GM18870 (cell line): ENCODE data around the gene COL18A1.

Source experiments
- ATAC-seq: cut with Tn5 transposase; IDR thresholded peaks from one replicate; pipeline ENCODE4 v1.9.1; 2021; ENCODE audit warnings: moderate library complexity; ENCODE audit not compliant: unreplicated experiment

The COL18A1 gene

DNA sequence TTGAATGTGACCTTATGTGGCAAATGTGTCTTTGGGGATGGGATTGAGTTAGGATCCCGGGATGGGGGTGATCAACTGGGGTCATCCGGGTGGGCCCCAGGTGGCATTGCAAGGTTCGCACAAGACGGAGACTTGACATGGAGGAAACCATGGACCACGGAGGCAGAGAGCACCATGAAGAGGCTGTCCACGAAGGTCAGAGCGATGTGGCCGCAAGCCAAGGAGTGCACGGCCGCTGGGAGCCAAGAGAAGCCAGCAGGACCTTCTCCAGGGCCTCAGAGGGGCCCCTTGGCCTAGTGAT is 22.3 kb upstream of the COL18A1 start:
- no peak for ATAC-seq

DNA sequence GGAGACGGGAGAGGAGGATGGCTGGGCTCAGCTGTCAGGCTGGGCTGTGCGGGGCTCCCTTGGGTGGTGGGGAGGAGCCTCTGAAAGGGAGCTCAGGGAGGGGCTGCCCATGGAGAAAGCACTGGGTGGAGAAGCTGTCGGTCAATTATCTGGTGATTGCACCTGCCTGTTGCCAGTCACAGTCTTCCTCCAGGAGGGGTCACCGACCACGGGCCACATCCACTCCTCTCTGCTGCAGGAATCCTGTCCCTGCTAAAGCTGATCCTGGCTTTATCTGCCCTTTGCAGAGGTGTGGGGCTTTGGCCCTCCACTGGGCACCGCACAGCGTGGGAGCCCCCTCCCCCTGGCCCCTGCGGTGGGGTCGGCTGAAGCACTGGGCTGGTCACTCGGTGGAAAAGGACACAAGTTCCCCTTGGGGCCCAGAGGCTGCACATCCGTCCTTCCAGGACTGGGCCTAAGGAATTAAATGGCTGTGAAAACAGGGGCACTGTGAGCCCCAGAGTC is 21.8 kb upstream of the COL18A1 start:
- ATAC-seq = no peak

DNA sequence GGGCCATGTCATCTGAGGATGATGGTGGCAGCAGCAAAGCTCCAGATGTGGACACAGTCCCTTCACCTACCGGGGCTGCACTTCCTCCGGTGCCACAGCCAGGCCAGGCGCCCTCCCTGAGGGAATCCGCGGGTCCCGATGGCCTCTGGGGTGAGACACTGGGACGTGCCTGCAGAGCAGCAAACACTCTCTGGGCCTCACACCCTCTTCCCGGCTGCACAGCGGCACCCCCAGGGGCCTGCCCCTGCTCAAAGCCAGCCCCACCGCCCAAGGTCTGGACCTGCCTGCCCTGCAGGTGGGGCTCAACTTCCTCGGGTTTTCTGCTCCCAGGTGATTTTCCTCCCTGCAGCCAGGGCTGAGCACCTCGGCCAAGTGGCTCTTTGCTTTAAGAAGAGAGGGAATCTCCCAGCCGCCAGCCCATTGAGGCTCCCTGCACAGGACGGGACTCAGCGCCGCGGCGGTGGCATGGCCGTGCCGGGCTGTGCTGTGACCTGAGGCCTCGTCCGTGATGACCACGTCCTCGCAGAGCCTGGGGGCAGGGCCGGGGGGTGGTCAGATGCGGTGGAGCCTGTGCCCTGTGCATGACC is 21.3 kb upstream of the COL18A1 start:
- ATAC-seq = no peak

DNA sequence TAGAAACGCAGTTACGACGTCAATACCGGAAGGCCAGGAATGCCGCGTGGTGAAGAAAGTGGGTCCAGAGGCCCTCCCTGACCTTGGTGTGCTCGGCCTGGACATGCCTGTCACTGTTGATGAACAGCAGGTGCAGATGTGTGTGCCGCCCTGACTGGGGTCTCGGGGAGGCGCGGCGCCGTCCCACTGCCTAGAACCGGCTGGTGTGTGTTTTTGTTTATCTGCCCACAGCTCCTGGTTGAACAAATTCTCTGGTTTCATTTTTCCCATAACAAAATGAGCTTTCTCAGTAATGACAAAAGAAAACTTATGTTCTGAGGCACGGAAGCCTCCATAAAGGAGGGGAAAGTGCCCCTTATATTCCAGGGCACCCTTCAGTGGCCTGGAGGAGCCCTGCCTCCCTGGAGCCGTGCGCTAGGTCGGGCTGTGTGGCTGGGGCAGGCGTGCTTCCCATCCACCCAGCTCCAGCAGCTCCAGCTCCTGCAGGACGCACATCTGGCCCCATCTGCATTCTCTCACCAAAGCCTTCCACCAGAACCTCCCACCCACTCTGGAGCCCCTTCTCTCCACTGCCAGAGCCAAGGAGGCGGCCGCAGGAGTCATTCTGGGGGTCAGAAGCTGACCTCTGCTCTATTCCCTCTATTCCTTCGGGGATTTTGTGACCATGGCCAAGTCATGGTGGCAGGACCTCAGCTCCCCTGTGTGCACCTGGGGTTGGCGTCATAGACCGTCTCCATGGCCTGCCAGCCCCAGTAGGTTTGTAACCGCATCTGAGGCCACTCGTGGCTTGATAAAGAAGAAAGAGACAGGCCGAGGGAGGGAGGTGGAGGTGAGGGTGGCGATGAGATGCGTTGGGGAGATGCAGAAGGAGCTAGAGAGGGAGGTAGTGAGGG is 20.1 kb upstream of the COL18A1 start:
- ATAC-seq = no peak

DNA sequence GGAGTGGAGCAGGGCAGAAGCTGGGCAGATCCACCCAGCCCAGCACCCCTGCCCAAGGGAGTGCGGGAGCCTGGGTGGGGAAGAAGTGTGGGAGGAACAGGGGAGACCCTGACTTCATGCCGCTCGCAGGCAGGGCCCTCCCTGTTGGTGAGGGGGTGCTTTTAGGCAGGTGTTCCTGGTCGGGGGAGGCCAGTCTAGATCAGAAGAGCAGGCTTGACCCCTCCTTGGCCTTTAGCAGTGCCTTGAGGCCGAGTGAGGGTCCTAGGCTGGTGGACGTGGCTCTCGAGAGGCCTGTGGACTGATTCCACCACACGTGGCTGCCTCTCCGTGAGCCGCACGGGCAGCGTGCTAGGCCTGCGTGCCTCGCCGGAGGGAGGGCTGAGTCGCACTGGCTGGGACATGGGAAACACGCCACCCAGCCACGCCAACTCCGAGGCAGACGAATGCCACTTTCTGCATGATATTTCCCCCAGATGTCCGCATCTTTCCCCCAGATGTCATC is 19.4 kb upstream of the COL18A1 start:
- no peak for ATAC-seq

DNA sequence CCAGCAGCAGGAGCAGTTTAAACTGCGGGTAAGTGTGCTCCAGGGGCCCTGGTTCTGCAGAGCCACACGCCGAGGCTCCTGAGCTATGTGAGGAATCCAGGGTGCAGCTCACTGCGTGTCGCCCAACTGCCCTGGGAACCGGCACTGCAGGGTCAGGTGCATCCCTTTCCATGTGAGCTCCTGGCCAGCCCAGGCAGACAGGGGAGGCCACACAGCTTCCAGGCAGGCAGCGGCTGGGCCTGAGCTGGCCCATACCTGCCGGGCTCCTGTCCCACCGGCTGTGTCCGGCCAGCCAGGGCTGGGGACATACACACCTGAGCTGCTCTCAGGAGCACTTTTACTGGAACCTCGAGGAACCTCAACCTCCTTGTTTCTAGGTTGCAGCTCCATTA is 18.6 kb upstream of the COL18A1 start:
- ATAC-seq = no peak

DNA sequence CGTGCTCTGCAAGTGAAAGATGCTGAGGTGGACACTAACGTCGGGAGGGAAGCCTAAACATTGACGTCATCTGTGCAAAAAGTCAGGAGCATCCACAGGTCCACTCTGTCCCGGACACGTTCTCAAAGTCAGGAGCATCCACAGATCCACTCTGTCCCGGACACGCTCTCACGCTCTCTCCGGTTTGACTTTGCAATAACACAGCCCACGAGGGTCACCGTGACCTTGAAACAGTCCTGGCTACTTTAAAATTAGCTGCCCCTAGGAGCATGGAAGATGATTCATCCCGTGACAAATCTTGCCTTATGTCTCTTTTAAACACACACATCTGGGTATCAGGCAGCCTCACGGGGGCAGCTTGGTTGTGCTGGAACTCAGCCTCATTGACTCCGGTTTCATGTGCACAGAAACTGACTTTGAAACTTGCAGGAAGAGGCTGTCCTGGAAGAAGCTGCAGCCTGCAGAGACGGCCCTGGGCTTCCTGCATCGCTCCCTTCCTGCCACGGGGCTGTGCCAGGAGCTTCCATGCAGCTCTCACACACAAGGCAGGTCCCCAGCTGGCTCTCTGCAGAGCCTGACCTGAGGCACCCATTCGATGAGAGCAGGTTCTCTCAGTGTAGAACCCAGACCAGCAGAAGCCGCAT is 18.1 kb upstream of the COL18A1 start:
- ATAC-seq = no peak

DNA sequence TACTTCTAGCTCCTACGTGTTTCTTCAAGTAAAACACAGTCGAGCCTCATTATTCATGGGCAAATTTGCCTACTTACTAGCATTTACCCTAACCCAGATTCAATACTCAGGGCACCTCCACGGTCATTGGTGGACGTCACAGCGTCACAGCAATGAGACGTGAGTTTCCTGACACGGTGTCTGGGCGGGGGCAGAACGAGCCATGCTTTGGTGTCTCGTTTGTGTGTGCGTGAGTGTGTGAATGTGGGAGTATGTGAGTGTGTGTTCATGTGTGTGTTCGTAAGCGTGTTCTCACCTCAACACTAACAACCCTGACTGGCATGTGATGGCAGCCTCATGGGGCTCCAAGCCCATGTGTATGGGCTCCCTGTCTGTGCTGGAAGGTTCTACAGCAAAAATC is 17.5 kb upstream of the COL18A1 start:
- ATAC-seq = no peak

DNA sequence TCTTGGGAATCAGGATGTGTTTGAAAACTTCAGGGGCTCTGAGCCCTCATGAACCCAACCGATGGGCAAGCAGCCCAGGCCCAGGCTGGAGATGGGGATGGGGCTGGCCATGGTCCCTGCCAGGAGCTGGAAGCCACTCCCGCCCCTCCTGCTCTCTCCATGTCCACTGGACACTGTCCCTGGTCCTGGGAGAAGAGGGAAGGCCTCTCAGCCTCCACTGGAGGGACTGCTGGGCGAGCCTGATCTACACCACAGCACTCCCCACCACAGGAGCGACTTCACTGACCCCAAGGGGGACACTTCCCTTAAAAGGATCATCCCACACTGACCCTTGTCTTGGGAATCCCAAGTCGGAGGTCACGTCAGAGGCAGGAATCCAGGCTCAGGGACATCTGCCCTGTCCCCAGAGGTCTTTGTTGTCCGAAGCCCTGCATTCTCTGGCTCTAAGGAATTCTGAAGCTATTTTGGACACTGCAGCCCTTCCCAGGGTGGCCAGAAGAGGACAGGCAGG is 16.9 kb upstream of the COL18A1 start:
- no peak for ATAC-seq

DNA sequence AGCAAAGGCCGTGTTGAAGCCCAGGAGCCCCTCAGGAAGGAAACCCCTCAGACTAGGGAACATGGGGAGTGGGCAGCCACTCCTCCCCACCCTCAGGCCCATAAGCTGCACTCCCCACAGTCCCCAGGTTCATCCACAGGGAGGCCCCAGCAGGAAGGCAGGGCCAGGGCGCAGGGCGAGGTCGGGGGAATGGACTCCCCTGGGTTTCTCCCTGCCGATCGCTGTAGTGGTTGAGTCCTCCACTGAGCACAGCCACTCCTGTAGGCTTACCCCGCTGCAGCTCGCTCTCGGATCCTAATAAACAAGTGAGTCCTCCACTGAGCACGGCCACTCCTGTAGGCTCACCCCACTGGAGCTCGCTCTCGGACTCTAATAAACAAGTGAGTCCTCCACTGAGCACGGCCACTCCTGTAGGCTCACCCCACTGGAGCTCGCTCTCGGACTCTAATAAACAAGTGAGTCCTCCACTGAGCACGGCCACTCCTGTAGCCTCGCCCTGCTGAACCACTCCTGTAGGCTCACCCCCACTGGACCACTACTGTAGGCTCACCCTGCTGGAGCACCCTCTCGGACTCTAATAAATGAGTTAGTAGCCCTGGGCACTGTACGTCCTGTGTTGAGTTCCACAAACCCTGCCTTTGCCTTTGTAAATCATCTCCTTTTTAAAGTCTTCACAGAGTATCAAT is 16.2 kb upstream of the COL18A1 start:
- no peak for ATAC-seq

DNA sequence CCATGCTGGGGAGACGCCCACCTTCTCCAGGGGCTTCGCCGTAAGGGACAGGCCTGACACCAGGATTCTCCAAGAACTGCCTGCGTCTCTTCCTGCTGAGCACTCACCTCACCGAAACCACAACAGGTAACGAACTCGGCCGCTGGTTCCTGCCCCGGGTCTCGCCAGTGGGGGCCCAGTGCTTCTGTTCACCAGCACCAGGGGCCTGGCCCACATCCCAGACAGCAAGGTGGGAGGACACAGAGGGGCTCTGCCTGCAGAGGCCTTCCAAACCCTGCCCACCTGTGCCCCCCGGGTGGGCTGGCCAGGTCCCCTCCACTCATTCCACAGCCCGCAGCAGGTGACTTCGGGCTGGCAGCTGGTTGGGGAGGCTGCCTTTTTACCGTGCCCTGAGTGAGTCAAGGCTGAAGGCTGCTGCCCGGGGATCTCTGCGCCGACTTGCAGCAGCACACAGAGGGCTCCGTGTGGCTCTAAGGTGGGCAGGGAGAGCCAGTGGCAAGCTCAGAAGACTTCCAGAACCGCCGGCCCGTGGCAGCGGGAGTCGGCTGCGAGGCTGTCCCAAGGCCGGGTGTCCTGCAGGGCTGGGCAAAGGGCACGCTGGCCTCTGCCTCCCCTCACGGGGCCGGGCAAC is 14.7 kb upstream of the COL18A1 start:
- no peak for ATAC-seq

DNA sequence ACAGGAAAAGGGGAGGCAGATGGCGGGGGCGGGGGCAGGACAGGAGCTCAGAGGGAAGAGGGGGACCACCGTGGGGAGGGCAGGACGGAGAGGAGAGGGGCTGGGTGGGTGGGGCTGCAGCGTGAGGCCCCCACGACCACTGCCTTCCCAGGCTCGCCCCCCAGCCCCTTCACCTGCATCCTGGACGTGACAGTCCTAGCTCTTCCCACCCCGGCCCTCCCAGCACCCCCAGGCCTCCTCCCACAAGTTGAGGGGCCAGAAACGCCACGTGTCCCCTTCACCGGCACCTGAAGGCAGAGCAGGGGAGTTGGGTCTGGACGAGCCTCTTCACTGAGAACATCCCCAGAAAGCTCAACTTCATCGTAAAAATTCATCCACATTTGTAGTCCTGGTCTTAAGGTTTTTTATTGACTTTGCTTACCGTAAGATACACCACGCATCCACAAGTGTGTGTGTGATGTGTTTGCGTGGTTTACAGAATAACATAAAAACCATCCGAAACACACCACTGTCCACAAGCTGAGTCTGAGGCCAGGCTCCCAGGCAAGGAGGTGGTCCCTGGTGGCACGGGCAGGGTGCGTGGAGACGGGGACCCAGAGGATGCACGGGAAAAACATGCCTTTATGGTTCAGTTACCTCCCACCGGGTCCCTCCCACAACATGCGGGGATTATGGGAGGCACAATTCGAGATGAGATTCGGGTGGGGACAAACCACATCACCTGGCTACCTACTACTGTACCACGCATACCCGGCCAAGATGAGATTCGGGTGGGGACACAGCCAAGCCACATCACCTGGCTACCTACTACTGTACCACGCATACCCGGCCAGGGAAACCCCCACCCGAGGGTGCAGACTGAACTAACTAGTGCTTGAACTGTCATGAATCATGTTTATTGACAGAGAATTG is 13.9 kb upstream of the COL18A1 start:
- no peak for ATAC-seq

DNA sequence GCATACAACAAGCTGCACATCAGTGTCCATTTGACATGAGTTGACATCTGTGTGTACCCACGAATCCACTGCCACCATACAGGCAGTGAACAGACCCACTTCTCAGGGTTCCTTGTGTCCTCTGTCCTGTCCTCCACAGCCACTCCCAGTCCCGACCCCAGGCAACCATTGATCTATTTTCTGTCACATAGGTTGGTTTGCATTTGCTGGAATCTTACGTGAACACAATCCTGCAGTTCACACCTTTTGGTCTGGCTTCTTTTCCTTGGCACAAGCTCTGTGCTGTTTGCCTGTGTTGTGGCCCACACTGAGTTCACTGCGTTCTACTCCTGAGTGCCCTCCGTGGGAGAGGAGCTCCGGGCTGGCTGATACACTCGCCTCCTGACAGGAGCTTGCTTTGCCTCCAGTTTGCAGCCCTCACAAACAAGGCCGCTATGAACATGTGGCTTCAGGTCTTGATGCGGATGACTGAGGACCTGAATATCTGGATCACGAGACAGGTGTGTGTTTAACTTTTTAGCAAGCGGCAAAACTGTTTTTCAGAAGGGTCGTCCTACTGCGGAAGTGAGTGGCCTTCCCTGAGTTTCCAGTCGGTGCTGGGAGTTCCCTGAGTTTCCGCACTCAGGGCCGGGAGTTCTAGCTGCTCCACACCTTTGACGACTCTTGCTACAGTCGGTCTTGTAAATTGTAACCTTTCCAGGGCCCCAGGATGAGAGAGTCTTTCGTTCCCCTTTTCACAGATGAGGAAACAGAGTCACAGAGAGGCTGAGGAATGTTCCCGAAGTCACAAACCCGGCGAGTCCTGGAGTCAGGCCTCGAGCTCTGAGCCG is 13.0 kb upstream of the COL18A1 start:
- no peak for ATAC-seq

DNA sequence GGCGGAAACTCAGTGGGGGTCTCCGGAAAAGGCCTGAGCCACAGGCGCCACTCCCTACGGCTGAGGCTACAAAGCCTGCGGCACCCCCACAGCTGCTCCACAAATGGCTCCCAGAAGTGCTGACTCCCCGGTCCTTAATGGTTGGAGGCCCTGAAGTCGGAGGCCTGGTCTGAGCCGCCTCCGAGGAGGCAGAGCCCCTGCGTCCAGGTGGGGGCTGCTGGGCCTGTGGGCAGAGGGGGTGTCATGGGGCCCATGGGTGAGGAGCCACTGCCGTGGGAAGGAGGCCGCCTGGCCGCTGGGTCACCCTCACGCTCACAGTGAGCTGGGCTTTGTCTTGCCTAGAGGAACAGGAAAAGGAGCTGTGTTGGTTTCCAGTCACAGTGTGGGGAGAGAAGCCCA is 12.4 kb upstream of the COL18A1 start:
- ATAC-seq = no peak

DNA sequence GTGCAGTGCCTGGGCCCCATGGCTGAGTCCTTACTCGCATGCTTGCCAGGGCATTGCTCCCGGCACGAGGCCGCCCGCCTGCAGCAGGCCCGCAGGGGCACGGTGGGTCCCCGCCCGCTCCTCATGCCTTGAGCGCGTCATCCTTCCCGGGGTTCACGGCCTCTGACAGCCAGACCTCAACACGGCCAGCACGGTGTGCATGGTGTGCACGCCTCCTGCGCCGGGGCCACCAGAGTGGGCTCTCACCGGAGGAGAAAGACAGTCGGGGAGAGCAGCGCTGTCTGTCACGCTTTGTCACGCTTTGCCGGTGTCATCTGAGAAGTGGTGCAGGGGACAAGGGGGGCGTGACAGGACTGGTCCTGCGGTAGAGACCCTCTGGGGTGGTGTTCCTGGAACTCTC is 11.9 kb upstream of the COL18A1 start:
- ATAC-seq = no peak

DNA sequence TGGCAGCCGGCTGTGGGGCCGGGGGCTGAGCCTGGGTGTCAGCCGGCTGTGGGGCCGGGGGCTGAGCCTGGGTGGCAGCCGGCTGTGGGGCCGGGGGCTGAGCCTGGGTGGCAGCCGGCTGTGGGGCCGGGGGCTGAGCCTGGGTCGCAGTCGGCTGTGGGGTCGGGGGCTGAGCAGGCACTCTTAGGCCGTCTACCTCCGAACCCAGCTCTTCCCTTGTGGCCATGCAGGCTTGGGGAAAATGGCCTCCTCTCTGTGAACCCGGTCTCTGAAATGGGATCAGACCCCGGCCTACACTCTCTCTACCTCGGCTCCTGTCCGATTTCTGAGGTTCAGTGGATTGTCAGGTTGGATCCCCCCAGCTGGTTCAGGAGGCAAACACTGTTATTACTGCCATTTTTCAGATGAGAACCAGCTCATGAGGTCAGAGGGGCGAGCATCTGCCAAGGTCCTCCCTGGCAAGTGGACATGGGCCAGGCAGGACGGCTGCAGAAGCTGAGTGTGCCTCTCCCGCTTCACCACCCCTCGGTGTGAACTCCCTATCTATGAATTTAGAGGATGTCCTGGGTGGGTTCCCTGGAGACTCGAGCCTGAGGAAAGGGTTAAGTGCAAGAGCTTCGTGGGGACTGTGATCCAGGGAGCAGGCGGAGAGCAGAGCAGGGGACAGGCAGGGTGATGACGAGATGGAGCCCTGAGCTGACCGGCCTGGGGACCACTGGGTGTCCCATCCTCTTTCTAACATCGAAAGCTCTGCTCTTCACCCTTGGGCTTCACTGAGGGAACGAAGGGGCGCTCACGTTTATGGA is 10.9 kb upstream of the COL18A1 start:
- ATAC-seq = no peak

DNA sequence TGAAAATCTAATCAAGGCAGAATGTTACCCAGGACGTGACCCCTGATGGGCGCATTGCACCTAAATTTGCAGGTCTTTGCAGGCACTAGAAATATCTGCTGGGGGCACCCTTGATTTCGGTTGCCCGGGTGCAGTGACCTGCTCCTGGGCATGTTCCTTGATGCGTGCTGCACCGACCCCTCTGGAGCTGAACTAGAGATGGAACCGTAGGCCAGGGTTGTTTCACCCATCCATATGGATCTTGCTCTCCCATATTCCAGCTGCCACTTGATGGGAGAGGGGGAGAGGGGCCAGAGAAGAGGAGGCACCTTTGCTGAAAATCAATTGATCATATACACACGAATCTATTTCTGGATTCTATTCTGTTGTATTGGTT is 8.4 kb upstream of the COL18A1 start:
- no peak for ATAC-seq

DNA sequence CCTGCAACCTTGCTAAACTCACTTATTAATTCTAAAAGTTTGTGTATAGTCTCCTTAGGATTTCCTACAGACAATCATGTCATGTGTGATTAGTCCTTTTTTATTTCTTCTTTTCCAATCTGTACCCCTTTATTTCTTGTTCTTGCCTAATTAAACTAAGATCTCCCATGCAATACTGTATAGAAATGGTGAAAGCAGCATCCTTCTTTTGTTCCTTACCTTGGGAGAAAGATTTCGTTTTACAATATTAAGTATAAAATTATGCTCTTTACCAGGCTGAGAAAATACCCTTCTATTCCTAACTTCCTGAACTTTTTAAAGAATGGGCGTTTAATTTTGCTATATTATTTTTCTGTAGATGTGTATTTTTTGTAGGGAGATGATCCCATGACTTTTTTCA is 7.6 kb upstream of the COL18A1 start:
- no peak for ATAC-seq
